Left renal cortex interstitium (tissue), 4 donors: ENCODE data around the gene S100A14. TPM values are rescaled to one million over a fixed set of nuclear protein-coding genes. Genes with fewer than 3 reads are reported as not detected.

ENCODE experiments used
- DNase-seq, 4 donors: peaks; one replicate each; pipeline ENCODE4 v3.0.0-alpha.2; 2013; ENCODE audit warnings: low read depth in 4 of 4, low spot score in 2 of 4, missing footprints in 1 of 4
- polyA plus RNA-seq, 4 donors: library from polyadenylated mRNA; unstranded; fragments of 120-200 nt; gene quantifications; one replicate each; pipeline ENCODE4 v1.2.1, GENCODE V29; 2013; ENCODE audit not compliant: insufficient read length in 4 of 4

The S100A14 gene
- polyA plus RNA-seq, 4 donors, result 16.6 to 27.0 (median 22.6) TPM

DNA sequence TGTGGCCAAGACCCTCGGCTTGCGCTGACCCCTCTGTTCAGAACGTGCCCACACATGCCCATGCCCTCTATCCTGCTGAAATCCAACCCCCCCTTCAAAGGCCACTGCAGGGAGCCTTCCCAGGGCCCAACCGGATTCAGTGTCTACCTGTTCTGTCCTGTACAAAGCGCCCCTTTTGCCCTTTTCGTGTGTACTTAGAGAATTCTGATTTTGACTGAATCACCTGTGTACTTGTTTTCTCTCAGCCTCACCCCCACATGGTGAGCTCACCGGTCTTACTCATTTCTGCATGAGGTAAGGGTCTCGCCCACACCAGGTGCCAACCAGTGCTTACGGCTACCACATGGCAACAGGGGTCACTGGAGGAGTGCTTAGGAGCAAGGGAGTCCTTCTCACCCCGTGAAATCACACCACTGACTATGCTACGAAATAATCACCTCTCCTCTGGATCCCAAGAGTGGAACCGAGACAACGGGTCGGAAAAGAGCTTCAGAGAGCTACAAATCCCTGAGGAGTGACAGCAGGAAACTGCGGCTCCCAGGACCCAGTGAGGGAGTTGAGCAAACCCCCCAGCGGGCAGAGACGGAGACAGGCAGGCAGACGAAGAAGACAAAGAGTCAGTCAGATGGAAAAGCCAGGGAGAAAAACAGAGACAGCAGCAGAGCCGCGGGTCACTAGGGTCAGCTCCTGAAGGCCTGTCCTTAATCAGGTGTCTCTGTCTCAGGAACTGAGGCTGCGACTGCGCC is 48.3 kb downstream of the S100A14 start:
- DNase-seq, result no peak

GRCh38 chr1:153566414-153567371 is 49.4 kb downstream of the S100A14 start:
- DNase-seq, result peak in 1 of 4 donors; percentile 68

GRCh38 chr1:153565529-153566374 is 50.4 kb downstream of the S100A14 start, which contains the start of gene S100A2:
Gene S100A2 (minus strand): TSS chr1:153565844. CDS start chr1:153563877, 1,967 bp downstream.
- no peak for DNase-seq

Other genes with a start within 250 kb of the S100A14 start
- gene S100A12, start 240.7 kb downstream of the S100A14 start, polyA plus RNA-seq, result 1 to 10 TPM in 3 of 4 donors, under 1 TPM in 1; 0.35 to 3.9 (median 2.1) TPM
- gene S100A8, start 225.3 kb downstream of the S100A14 start, polyA plus RNA-seq, result 10 to 100 TPM in 3 of 4 donors, 1 to 10 TPM in 1; 4.4 to 15.1 (median 12.9) TPM
- not detected for gene S100A7A, start 199.8 kb downstream of the S100A14 start, polyA plus RNA-seq
- gene S100A7, start 155.7 kb downstream of the S100A14 start, polyA plus RNA-seq, result under 1 TPM in 3 of 4 donors, not detected in 1; 0.32 to 0.87 (median 0.55) TPM
- 100 to 1,000 TPM; 184 to 308 (median 260) TPM for gene S100A6, start 80.3 kb downstream of the S100A14 start, polyA plus RNA-seq
- gene S100A5, start 75.4 kb downstream of the S100A14 start, polyA plus RNA-seq, result 1 to 10 TPM in 2 of 4 donors, under 1 TPM in 2; 0.76 to 1.3 (median 1.1) TPM
- gene S100A4, start 70.5 kb downstream of the S100A14 start, polyA plus RNA-seq, result 10 to 100 TPM; 32.3 to 55.5 (median 47.8) TPM
- under 1 TPM in 3 of 4 donors, not detected in 1; 0.46 to 0.52 (median 0.47) TPM for gene S100A3, start 67.1 kb downstream of the S100A14 start, polyA plus RNA-seq
- gene S100A2, start 50.5 kb downstream of the S100A14 start, polyA plus RNA-seq, result 1 to 10 TPM; 6.0 to 9.8 (median 8.9) TPM
- gene S100A16, start 3.2 kb downstream of the S100A14 start, polyA plus RNA-seq, result 100 to 1,000 TPM in 3 of 4 donors, 10 to 100 TPM in 1; 94.1 to 126 (median 109) TPM
- 100 to 1,000 TPM; 133 to 184 (median 160) TPM for gene S100A13, start 11.2 kb upstream of the S100A14 start, polyA plus RNA-seq
- 10 to 100 TPM; 20.3 to 36.3 (median 23.9) TPM for gene S100A1, start 12.1 kb upstream of the S100A14 start, polyA plus RNA-seq
- gene CHTOP, start 17.7 kb upstream of the S100A14 start, polyA plus RNA-seq, result 100 to 1,000 TPM; 116 to 159 (median 133) TPM
- gene SNAPIN, start 42.4 kb upstream of the S100A14 start, polyA plus RNA-seq, result 10 to 100 TPM; 50.0 to 59.6 (median 54.6) TPM
- gene ILF2, start 54.7 kb upstream of the S100A14 start, polyA plus RNA-seq, result 100 to 1,000 TPM; 273 to 319 (median 288) TPM
- gene NPR1, start 62.4 kb upstream of the S100A14 start, polyA plus RNA-seq, result 10 to 100 TPM; 62.7 to 74.5 (median 71.5) TPM
- gene INTS3, start 111.7 kb upstream of the S100A14 start, polyA plus RNA-seq, result 100 to 1,000 TPM in 2 of 4 donors, 10 to 100 TPM in 2; 77.5 to 158 (median 113) TPM
- gene SLC27A3, start 159.1 kb upstream of the S100A14 start, polyA plus RNA-seq, result 10 to 100 TPM; 29.3 to 41.5 (median 36.4) TPM